Hepatocyte (in vitro differentiated cells): ENCODE measurements around the gene HS2ST1. TPM values are rescaled to one million over a fixed set of nuclear protein-coding genes. Genes with fewer than 3 reads are reported as not detected.

Source experiments
- DNase-seq: peaks from one replicate; pipeline ENCODE4 v3.0.0-alpha.2; 2016; ENCODE audit warnings: low spot score
- H2AFZ ChIP-seq: fragments of 200-600 bp; sonication (generic); 2 replicates; pipeline ENCODE4 v1.6.0; 2016; ENCODE audit warnings: antibody characterized with exemption, mild to moderate bottlenecking
- H3K27ac ChIP-seq: fragments of 200-600 bp; sonication (generic); 2 replicates; pipeline ENCODE4 v1.5.1; 2016; ENCODE audit warnings: mild to moderate bottlenecking
- H3K27me3 ChIP-seq: fragments of 200-600 bp; sonication (generic); 2 replicates; pipeline ENCODE4 v1.6.1; 2016
- H3K36me3 ChIP-seq: fragments of 200-600 bp; sonication (generic); replicated peaks from 2 replicates; pipeline ENCODE4 v1.5.1; 2016; ENCODE audit warnings: low read depth; ENCODE audit not compliant: insufficient read depth
- H3K4me1 ChIP-seq: fragments of 200-600 bp; sonication (generic); 2 replicates; pipeline ENCODE4 v1.5.1; 2016; ENCODE audit warnings: mild to moderate bottlenecking, moderate library complexity; ENCODE audit not compliant: insufficient read depth
- H3K4me2 ChIP-seq: fragments of 200-600 bp; sonication (generic); 2 replicates; pipeline ENCODE4 v1.6.0; 2016
- H3K4me3 ChIP-seq: fragments of 200-600 bp; sonication (generic); 2 replicates; pipeline ENCODE4 v1.5.1; 2016; ENCODE audit warnings: mild to moderate bottlenecking
- H3K79me2 ChIP-seq: fragments of 200-600 bp; sonication (generic); 2 replicates; pipeline ENCODE4 v1.6.0; 2017; ENCODE audit warnings: mild to moderate bottlenecking
- H3K9me2 ChIP-seq: fragments of 200-600 bp; sonication (generic); replicated peaks from 2 replicates; pipeline ENCODE4 v1.6.0; 2017; ENCODE audit warnings: mild to moderate bottlenecking; ENCODE audit not compliant: insufficient read depth
- H3K9me3 ChIP-seq: fragments of 200-600 bp; sonication (generic); 2 replicates; pipeline ENCODE4 v1.5.1; 2016; ENCODE audit warnings: low read depth, mild to moderate bottlenecking
- H4K20me1 ChIP-seq: fragments of 200-600 bp; sonication (generic); 2 replicates; pipeline ENCODE4 v1.6.0; 2016; ENCODE audit warnings: mild to moderate bottlenecking; ENCODE audit not compliant: insufficient read depth, poor library complexity, severe bottlenecking
- EZH2 ChIP-seq: fragments of 200-600 bp; sonication (generic); IDR thresholded peaks from 2 replicates; pipeline ENCODE4 v1.6.1; 2016; ENCODE audit warnings: antibody characterized with exemption, mild to moderate bottlenecking, borderline replicate concordance
- EZH2phosphoT487 ChIP-seq: fragments of 200-600 bp; sonication (generic); IDR thresholded peaks from one replicate; pipeline ENCODE4 v1.6.1; 2018; ENCODE audit warnings: antibody characterized with exemption, mild to moderate bottlenecking, low read depth, moderate library complexity; ENCODE audit not compliant: unreplicated experiment, severe bottlenecking
- WGBS: methylation state at CpG from one replicate; pipeline ENCODE4 v1.1.6; 2016; ENCODE audit warnings: low lambda C conversion rate; ENCODE audit errors: missing lambda C conversion rate; 5-methylcytosine and 5-hydroxymethylcytosine counted together
- polyA plus RNA-seq: library from polyadenylated mRNA; unstranded; fragments of >200 nt; fragmentation: Nextera tagmentation; extraction: Ambion mirVana; gene quantifications from 2 replicates; pipeline ENCODE4 v1.2.1, GENCODE V29; 2016
- total RNA-seq: library from RNA; depleted of rRNA; stranded (reverse); fragments of >200 nt; gene quantifications from 2 replicates; pipeline ENCODE4 v1.2.3, GENCODE V29; 2014
- TF ChIP-seq, protein P1 (sequence below): fragments of 200-600 bp; sonication (generic); IDR thresholded peaks from 2 replicates; pipeline ENCODE4 v1.5.1; 2016; ENCODE audit warnings: antibody characterized with exemption, mild to moderate bottlenecking; ENCODE audit not compliant: poor library complexity

HS2ST1 gene
- total and polyA plus RNA-seq, 2 experiments from 2014 or later, result 19.1 to 42.3 TPM

DNA sequence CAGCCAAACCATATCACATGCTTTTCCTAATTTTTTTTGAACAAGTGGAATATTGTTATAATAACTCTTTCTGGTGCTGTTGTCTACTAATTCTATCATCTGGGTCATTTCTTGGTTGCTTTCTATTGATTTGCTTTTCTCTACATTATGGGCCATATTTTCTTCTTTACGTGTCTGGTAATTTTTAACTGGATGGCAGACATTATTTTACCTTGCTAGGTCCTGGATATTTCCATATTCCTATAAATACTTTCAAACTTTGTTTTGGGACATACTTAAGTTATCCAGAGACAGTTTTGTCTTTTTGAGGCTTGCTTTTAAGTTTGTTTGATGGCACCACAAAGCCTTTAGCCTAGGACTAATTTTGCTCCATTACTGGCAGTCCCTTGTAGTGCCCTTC lies 11.3 kb downstream of the HS2ST1 start:
- no peak for TF ChIP-seq EZH2
- no peak for TF ChIP-seq EZH2phosphoT487
- TF ChIP-seq, protein P1, sequence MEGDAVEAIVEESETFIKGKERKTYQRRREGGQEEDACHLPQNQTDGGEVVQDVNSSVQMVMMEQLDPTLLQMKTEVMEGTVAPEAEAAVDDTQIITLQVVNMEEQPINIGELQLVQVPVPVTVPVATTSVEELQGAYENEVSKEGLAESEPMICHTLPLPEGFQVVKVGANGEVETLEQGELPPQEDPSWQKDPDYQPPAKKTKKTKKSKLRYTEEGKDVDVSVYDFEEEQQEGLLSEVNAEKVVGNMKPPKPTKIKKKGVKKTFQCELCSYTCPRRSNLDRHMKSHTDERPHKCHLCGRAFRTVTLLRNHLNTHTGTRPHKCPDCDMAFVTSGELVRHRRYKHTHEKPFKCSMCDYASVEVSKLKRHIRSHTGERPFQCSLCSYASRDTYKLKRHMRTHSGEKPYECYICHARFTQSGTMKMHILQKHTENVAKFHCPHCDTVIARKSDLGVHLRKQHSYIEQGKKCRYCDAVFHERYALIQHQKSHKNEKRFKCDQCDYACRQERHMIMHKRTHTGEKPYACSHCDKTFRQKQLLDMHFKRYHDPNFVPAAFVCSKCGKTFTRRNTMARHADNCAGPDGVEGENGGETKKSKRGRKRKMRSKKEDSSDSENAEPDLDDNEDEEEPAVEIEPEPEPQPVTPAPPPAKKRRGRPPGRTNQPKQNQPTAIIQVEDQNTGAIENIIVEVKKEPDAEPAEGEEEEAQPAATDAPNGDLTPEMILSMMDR, result no peak
- Histone ChIP-seq H3K9me3 (no peaks in the 10 kb centered on the region), H2AFZ (no peak overlapping the region), H3K27me3 (no peaks in the 10 kb centered on the region), H4K20me1 (no peaks in the 10 kb centered on the region), H3K27ac (peak overlapping the region; percentile 17), H3K4me1 (peaks cover 15% of the 10 kb centered on the region), H3K9me2 (no peaks in the 10 kb centered on the region), H3K4me3 (no peak overlapping the region), H3K79me2 (peaks cover 100% of the 10 kb centered on the region), H3K36me3 (no peaks in the 10 kb centered on the region), H3K4me2 (no peak overlapping the region)
- no peak for DNase-seq
- 96% methylated on average over 1 of the region's 1 CpG for WGBS

DNA sequence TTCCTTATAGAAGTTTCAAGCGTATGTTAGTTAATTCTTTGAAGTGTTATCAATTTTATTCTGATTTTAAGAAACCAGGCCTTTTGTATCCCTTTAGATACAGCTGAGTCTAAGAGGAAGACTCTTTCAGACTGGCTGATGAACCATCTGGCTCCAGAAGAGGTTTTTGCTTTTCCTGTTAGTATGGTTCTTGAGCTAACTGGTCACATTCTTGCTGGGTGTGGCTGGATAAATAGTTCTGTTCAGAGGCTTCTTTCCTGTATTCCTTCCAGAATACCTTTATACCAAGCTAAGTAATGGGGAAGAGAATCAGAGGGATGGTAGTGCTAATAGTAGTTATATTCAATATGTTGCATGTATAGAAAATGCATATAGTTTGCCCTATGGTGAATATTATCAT lies 12.4 kb downstream of the HS2ST1 start:
- TF ChIP-seq EZH2phosphoT487, result no peak
- no peak for TF ChIP-seq EZH2
- TF ChIP-seq, protein P1, result no peak
- H3K36me3 ChIP-seq, result no peaks in the 10 kb centered on the region
- H4K20me1 ChIP-seq, result no peaks in the 10 kb centered on the region
- H2AFZ ChIP-seq, result no peak overlapping the region
- no peak for DNase-seq
- no peak overlapping the region for H3K4me3 ChIP-seq
- peak overlapping the region; percentile 17 for H3K27ac ChIP-seq
- no peaks in the 10 kb centered on the region for H3K27me3 ChIP-seq
- no peaks in the 10 kb centered on the region for H3K9me3 ChIP-seq
- H3K4me2 ChIP-seq, result no peak overlapping the region
- H3K79me2 ChIP-seq, result peaks cover 100% of the 10 kb centered on the region
- 96% methylated on average over 1 of the region's 1 CpG for whole genome bisulfite sequencing
- H3K4me1 ChIP-seq, result peaks cover 15% of the 10 kb centered on the region
- no peaks in the 10 kb centered on the region for H3K9me2 ChIP-seq

DNA sequence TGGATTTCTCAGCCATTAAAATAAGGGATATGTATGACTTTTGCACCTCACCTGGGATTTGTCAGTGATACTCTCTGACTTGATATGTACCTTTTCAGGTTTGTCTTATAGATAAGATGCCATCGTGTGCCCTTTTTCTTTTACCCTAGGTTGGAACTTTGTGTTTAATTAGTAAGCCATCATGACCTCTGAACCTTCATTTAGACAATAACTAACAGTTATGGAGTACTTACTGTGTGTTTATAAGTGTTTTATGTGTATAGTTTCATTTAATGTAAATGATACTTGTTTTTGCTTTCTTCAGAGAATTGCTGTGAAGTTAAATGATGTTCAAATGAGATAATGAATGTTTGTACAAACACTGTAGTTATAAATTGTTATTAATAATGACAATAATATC lies 14.4 kb downstream of the HS2ST1 start:
- H3K4me3 ChIP-seq, result no peak overlapping the region
- H3K4me2 ChIP-seq, result peak overlapping the region; percentile 21
- 35% methylated on average over 1 of the region's 1 CpG for WGBS

More for the DNA sequence above, 14.4 kb downstream of the HS2ST1 start:
- H4K20me1 ChIP-seq, result no peaks in the 10 kb centered on the region
- peaks cover 24% of the 10 kb centered on the region for H3K4me1 ChIP-seq
- H3K36me3 ChIP-seq, result no peaks in the 10 kb centered on the region
- H3K9me3 ChIP-seq, result no peaks in the 10 kb centered on the region
- no peaks in the 10 kb centered on the region for H3K27me3 ChIP-seq
- no peaks in the 10 kb centered on the region for H3K9me2 ChIP-seq
- H3K79me2 ChIP-seq, result peaks cover 97% of the 10 kb centered on the region
- no peak overlapping the region for H2AFZ ChIP-seq
- TF ChIP-seq EZH2phosphoT487, result no peak
- no peak for TF ChIP-seq EZH2
- TF ChIP-seq, protein P1, result no peak
- no peak overlapping the region for H3K27ac ChIP-seq
- no peak for DNase-seq
